K562 (cell line): ENCODE data around the gene HOXC5. TPM values are rescaled to one million over a fixed set of nuclear protein-coding genes. Genes with fewer than 3 reads are reported as not detected.
A peak's percentile ranks its signal among the peaks of the same experiment; 100 is the strongest.

Source experiments
- CHD2 ChIP-seq: IDR thresholded peaks from 2 replicates; pipeline ENCODE4 v1.6.1; 2011; ENCODE audit warnings: low read depth, low read length
- DIDO1 ChIP-seq: fragments of 450-650 bp; IDR thresholded peaks from 2 replicates; pipeline ENCODE4 v1.6.1; 2016; ENCODE audit warnings: low read depth, missing biosample characterization, missing genetic modification characterization
- EP300 ChIP-seq: IDR thresholded peaks from 2 replicates; pipeline ENCODE4 v1.6.1; 2012; ENCODE audit warnings: low read length, improper control_type of control experiment
- IFI16 ChIP-seq: fragments of 250-450 bp; sonication (Bioruptor Pico); IDR thresholded peaks from 2 replicates; pipeline ENCODE4 v2.1.2; 2022; ENCODE audit warnings: mild to moderate bottlenecking, inconsistent platforms
- PTTG1 ChIP-seq: fragments of 450-650 bp; IDR thresholded peaks from 2 replicates; pipeline ENCODE4 v1.6.1; 2016; ENCODE audit warnings: low read depth, mild to moderate bottlenecking, missing genetic modification characterization, missing compliant biosample characterization
- PURB ChIP-seq: sonication (generic); formaldehyde crosslinking; IDR thresholded peaks from 2 replicates; pipeline ENCODE4 v1.9.0; 2021; ENCODE audit warnings: low read depth, mild to moderate bottlenecking, missing genetic modification reagents
- RBBP5 ChIP-seq: fragments of 200-600 bp; sonication (generic); IDR thresholded peaks from 2 replicates; pipeline ENCODE4 v1.6.1; 2012; ENCODE audit warnings: borderline replicate concordance, mild to moderate bottlenecking, low read length, control low read depth, inconsistent platforms; ENCODE audit not compliant: insufficient read depth, poor library complexity, severe bottlenecking
- SIX5 ChIP-seq, 2 experiments: IDR thresholded peaks; 2 replicates each; pipeline ENCODE4 v1.6.1; 2011; ENCODE audit warnings: low read length in 2 of 2, borderline replicate concordance in 1 of 2, low read depth in 1 of 2, mild to moderate bottlenecking in 1 of 2, moderate library complexity in 1 of 2; ENCODE audit not compliant: insufficient read depth in 1 of 2
- U2AF1 ChIP-seq: fragments of 200-400 bp; formaldehyde crosslinking; optimal IDR thresholded peaks from 2 replicates; pipeline ENCODE3; 2017; ENCODE audit warnings: mild to moderate bottlenecking, low read depth, low read length, moderate library complexity
- polyA plus RNA-seq, 8 experiments: library from polyadenylated mRNA; depleted of rRNA in 4 of 8; stranded (reverse) in 5 of 8; unstranded in 3 of 8; fragments of >200 nt; fragmentation: Nextera tagmentation in 2 of 8; fragmentation: Illumina TruSeq in 1 of 8; extraction: Ambion mirVana in 2 of 8; extraction: Trizol in 1 of 8; gene quantifications; 2 replicates each; pipeline versions ENCODE4 v1.2.1 to v1.2.3, GENCODE V29; 2011 to 2014; ENCODE audit warnings: inconsistent platforms in 1 of 8, missing spikeins in 1 of 8
- total RNA-seq, 7 experiments: library from RNA; depleted of rRNA in 6 of 7; stranded (reverse); fragments of >200 nt in 6 of 7; fragmentation: Illumina TruSeq in 2 of 7; extraction: Trizol in 2 of 7; gene quantifications; 2 replicates each; pipeline versions ENCODE4 v1.2.1 to v1.2.3, GENCODE V29; 2011 to 2021; ENCODE audit warnings: low replicate concordance in 1 of 7
- TF ChIP-seq, protein P1 (sequence below): fragments of 450-650 bp; formaldehyde crosslinking; IDR thresholded peaks from 2 replicates; pipeline ENCODE4 v1.4.0; 2020; ENCODE audit warnings: mild to moderate bottlenecking, mixed read lengths
- TF ChIP-seq, protein P2 (sequence below): IDR thresholded peaks from 3 replicates; pipeline ENCODE4 v1.6.1; 2011; ENCODE audit warnings: borderline replicate concordance, mild to moderate bottlenecking, moderate library complexity; ENCODE audit not compliant: insufficient read length; ENCODE audit errors: extremely low read depth
- TF ChIP-seq, protein P3 (sequence below): fragments of 450-650 bp; formaldehyde crosslinking; IDR thresholded peaks from 2 replicates; pipeline ENCODE4 v1.4.0; 2022; ENCODE audit warnings: missing genetic modification characterization
- TF ChIP-seq, protein P4 (sequence below): sonication (generic); formaldehyde crosslinking; IDR thresholded peaks from 2 replicates; pipeline ENCODE4 v1.8.1; 2023; ENCODE audit warnings: mild to moderate bottlenecking, missing genetic modification reagents
- TF ChIP-seq, protein P5 (sequence below): fragments of 250-450 bp; sonication (Bioruptor Pico); IDR thresholded peaks from 2 replicates; pipeline ENCODE4 v1.5.0; 2021
- TF ChIP-seq, protein P6 (sequence below): fragments of 450-650 bp; formaldehyde crosslinking; IDR thresholded peaks from 2 replicates; pipeline ENCODE4 v1.4.0; 2022; ENCODE audit warnings: missing genetic modification characterization

Gene HOXC5
- total and polyA plus RNA-seq, 9 of the 15 experiments (the other 6 are each of a cell fraction or from before 2014, with no cell fraction given): 0.10 to 0.44 (median 0.18) TPM; not detected in 4

DNA sequence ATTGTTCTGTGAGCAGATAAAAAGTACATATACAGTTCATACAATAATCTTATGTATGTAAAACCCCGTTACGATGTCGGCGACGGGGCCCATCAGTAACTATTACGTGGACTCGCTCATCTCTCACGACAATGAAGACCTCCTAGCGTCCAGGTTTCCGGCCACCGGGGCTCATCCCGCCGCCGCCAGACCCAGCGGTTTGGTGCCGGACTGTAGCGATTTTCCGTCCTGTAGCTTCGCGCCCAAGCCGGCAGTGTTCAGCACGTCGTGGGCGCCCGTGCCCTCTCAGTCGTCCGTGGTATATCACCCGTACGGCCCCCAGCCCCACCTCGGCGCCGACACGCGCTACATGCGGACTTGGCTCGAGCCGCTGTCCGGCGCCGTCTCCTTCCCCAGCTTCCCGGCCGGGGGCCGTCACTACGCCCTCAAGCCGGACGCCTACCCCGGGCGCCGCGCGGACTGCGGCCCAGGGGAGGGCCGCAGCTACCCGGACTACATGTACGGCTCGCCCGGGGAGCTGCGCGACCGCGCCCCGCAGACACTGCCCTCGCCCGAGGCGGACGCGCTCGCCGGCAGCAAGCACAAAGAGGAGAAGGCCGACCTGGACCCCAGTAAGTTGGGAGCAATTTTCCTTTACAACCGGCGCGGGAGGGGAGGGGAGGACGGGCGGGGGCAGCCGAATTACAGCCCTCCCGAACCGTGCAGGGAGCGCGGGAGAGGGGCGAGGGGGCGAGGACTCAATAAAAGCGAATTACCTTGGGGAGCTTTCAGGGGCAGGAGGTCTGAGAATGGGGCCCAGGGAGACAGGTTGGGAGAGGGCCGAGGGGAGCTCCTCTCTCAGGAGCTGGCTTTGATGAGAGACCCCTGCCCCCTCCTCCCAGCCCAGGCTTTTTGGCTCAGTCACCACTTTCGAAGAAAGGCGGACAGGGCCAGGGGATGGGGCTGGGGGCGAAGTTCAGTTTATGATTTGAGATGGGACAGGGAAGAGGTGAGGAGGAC, 32.4 kb upstream of the HOXC5 start, which contains the start of gene HOXC9 (continued):
- TF ChIP-seq, protein P1, sequence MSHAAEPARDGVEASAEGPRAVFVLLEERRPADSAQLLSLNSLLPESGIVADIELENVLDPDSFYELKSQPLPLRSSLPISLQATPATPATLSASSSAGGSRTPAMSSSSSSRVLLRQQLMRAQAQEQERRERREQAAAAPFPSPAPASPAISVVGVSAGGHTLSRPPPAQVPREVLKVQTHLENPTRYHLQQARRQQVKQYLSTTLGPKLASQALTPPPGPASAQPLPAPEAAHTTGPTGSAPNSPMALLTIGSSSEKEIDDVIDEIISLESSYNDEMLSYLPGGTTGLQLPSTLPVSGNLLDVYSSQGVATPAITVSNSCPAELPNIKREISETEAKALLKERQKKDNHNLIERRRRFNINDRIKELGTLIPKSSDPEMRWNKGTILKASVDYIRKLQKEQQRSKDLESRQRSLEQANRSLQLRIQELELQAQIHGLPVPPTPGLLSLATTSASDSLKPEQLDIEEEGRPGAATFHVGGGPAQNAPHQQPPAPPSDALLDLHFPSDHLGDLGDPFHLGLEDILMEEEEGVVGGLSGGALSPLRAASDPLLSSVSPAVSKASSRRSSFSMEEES: no peak
- TF ChIP-seq, protein P2, sequence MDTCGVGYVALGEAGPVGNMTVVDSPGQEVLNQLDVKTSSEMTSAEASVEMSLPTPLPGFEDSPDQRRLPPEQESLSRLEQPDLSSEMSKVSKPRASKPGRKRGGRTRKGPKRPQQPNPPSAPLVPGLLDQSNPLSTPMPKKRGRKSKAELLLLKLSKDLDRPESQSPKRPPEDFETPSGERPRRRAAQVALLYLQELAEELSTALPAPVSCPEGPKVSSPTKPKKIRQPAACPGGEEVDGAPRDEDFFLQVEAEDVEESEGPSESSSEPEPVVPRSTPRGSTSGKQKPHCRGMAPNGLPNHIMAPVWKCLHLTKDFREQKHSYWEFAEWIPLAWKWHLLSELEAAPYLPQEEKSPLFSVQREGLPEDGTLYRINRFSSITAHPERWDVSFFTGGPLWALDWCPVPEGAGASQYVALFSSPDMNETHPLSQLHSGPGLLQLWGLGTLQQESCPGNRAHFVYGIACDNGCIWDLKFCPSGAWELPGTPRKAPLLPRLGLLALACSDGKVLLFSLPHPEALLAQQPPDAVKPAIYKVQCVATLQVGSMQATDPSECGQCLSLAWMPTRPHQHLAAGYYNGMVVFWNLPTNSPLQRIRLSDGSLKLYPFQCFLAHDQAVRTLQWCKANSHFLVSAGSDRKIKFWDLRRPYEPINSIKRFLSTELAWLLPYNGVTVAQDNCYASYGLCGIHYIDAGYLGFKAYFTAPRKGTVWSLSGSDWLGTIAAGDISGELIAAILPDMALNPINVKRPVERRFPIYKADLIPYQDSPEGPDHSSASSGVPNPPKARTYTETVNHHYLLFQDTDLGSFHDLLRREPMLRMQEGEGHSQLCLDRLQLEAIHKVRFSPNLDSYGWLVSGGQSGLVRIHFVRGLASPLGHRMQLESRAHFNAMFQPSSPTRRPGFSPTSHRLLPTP: no peak
- no peak for TF ChIP-seq EP300
- TF ChIP-seq RBBP5: peak; percentile 90
- TF ChIP-seq PURB (CRISPR knock-in tag): no peak
- TF ChIP-seq, protein P3, sequence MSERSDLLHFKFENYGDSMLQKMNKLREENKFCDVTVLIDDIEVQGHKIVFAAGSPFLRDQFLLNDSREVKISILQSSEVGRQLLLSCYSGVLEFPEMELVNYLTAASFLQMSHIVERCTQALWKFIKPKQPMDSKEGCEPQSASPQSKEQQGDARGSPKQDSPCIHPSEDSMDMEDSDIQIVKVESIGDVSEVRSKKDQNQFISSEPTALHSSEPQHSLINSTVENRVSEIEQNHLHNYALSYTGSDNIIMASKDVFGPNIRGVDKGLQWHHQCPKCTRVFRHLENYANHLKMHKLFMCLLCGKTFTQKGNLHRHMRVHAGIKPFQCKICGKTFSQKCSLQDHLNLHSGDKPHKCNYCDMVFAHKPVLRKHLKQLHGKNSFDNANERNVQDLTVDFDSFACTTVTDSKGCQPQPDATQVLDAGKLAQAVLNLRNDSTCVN: no peak
- TF ChIP-seq DIDO1 (tag): no peak; the same call in 1 of the 2 replicates
- TF ChIP-seq CHD2: no peak
- peak; percentile 96 for TF ChIP-seq U2AF1
- TF ChIP-seq, protein P4, sequence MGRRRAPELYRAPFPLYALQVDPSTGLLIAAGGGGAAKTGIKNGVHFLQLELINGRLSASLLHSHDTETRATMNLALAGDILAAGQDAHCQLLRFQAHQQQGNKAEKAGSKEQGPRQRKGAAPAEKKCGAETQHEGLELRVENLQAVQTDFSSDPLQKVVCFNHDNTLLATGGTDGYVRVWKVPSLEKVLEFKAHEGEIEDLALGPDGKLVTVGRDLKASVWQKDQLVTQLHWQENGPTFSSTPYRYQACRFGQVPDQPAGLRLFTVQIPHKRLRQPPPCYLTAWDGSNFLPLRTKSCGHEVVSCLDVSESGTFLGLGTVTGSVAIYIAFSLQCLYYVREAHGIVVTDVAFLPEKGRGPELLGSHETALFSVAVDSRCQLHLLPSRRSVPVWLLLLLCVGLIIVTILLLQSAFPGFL (CRISPR knock-in tag): no peak
- TF ChIP-seq IFI16: no peak
- TF ChIP-seq, protein P5, sequence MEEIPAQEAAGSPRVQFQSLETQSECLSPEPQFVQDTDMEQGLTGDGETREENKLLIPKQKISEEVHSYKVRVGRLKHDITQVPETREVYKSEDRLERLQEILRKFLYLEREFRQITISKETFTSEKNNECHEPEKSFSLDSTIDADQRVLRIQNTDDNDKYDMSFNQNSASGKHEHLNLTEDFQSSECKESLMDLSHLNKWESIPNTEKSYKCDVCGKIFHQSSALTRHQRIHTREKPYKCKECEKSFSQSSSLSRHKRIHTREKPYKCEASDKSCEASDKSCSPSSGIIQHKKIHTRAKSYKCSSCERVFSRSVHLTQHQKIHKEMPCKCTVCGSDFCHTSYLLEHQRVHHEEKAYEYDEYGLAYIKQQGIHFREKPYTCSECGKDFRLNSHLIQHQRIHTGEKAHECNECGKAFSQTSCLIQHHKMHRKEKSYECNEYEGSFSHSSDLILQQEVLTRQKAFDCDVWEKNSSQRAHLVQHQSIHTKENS (CRISPR knock-in tag): no peak
- no peak for TF ChIP-seq SIX5 (IDR thresholded peaks at IDR 0.05; ENCODE audit: borderline replicate concordance in 1 of 2, insufficient read depth in 1 of 2, low read depth in 1 of 2, low read length in 2 of 2)
- TF ChIP-seq, protein P6, sequence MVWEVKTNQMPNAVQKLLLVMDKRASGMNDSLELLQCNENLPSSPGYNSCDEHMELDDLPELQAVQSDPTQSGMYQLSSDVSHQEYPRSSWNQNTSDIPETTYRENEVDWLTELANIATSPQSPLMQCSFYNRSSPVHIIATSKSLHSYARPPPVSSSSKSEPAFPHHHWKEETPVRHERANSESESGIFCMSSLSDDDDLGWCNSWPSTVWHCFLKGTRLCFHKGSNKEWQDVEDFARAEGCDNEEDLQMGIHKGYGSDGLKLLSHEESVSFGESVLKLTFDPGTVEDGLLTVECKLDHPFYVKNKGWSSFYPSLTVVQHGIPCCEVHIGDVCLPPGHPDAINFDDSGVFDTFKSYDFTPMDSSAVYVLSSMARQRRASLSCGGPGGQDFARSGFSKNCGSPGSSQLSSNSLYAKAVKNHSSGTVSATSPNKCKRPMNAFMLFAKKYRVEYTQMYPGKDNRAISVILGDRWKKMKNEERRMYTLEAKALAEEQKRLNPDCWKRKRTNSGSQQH (CRISPR knock-in tag): no peak
- TF ChIP-seq PTTG1 (tag): no peak
